ENCODE measurements around the gene CTTNBP2.
A peak's percentile ranks its signal among the peaks of the same experiment; 100 is the strongest.

Gene CTTNBP2

DNA sequence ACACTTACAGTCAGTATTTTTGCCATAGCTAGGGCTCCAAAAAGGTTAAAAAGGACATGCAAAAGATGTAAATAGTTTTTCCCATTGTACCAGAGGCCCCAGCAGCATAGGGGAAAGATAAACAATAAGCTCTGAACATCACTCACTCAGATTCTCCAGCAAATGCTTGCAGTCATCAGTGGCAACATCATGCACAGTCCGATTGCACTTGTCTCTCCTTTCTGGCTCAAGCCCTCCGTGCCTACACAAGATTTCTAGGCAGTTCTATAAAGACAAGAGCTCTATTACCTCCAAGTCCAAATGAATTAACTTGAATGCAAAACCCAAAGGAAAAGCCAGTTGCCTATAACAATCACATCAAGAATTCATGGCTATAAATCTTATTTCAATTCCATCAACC is 106.3 kb downstream of the CTTNBP2 start:
- no peak for DNase-seq
- H3K27me3 ChIP-seq (replicated peaks): no peaks in the 10 kb centered on the region
- TF ChIP-seq, protein P1, sequence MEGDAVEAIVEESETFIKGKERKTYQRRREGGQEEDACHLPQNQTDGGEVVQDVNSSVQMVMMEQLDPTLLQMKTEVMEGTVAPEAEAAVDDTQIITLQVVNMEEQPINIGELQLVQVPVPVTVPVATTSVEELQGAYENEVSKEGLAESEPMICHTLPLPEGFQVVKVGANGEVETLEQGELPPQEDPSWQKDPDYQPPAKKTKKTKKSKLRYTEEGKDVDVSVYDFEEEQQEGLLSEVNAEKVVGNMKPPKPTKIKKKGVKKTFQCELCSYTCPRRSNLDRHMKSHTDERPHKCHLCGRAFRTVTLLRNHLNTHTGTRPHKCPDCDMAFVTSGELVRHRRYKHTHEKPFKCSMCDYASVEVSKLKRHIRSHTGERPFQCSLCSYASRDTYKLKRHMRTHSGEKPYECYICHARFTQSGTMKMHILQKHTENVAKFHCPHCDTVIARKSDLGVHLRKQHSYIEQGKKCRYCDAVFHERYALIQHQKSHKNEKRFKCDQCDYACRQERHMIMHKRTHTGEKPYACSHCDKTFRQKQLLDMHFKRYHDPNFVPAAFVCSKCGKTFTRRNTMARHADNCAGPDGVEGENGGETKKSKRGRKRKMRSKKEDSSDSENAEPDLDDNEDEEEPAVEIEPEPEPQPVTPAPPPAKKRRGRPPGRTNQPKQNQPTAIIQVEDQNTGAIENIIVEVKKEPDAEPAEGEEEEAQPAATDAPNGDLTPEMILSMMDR (IDR thresholded peaks at IDR 0.05; ENCODE audit: low read depth, low read length, missing control alignments): no peak
- no peak overlapping the region for H3K4me3 ChIP-seq (ENCODE audit: low read depth, low read length)
- H3K36me3 ChIP-seq (replicated peaks): no peaks in the 10 kb centered on the region
- in situ Hi-C loops (cut with HindIII; ENCODE audit: low pct_ligation_motif_present, low sequenced_read_pairs): no loop called here
- no peak overlapping the region for H3K27ac ChIP-seq

DNA sequence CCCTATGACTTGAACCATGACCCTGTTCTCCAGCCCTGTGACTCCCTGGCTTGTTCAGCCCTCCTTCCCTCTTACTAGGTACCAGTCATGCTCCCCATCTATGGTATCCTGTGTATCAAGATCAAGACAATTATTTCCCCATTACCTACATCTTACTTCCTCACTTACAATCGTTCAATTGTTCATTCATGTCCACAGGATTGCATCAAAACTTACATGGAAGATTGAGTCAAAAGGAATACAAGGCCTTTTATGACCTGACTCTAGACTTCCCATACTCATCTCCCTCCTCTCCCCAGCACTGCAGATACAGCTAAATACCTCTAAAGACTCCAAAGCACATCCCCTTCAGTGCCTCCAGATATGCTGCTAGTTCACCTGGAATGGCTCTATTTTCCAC is 109.2 kb downstream of the CTTNBP2 start:
- in situ Hi-C loops (cut with HindIII; ENCODE audit: low pct_ligation_motif_present, low sequenced_read_pairs): no loop called here
- TF ChIP-seq, protein P1 (IDR thresholded peaks at IDR 0.05; ENCODE audit: low read depth, low read length, missing control alignments): no peak

DNA sequence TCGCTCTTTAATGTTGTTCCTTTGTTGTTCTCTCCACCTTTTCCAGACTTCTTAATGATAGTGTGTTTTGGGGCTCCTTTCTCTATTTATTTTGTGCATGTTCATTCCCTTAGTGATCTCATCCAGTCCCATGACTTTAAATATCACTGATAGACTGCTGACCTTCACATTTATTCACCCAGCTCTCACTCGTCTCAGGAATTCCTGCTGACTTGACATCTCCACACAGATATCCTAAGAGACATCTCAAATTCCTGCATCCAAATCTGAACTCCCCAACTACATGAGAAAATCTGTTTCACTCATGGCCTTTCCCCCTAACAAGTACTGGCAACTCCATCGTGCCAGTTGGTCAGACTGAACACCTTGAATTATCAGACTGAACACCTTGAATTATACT is 111.2 kb downstream of the CTTNBP2 start:
- DNase-seq: no peak

More for the DNA sequence above, 109.2 kb downstream of the CTTNBP2 start:
- H3K36me3 ChIP-seq (replicated peaks): no peaks in the 10 kb centered on the region
- no peak overlapping the region for H3K27ac ChIP-seq
- no peaks in the 10 kb centered on the region for H3K27me3 ChIP-seq (replicated peaks)
- no peak for DNase-seq
- H3K4me3 ChIP-seq (ENCODE audit: low read depth, low read length): no peak overlapping the region

DNA sequence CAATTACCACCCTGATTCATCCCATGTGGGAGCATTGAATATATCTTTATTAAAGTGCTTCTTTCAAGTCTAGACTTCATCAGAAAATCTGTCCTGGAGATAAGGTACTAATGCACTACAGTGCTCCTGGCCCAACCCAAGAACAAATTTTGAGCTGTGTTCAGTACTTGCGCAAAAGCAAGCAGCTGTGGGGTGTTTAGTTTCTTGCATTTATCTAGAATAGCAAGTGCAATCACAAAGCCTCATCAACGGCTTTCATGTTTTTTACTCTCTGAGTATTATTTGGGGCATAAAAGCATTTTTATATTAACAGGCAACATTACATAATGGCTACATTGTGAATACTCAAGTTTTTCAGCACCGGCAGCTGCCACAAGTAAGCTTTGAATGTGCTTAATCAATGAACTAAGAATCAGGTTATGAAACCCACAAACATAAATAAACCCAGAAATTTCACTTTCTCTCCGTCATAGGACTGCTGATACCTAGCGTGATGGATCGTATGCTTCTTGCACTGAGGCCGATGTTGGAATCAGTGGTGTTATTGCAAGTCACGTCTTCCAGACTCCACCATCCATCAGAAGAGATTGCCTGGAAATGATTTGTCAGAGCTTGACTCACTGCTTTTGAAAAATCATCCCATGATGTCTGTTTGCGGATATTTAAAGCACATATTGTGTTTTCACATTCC is 113.1 kb downstream of the CTTNBP2 start:
- Histone ChIP-seq H3K4me3 (ENCODE audit: low read depth, low read length) (no peak overlapping the region), H3K36me3 (replicated peaks) (no peaks in the 10 kb centered on the region), H3K27ac (no peak overlapping the region), H3K27me3 (replicated peaks) (no peaks in the 10 kb centered on the region)
- TF ChIP-seq, protein P1 (IDR thresholded peaks at IDR 0.05; ENCODE audit: low read depth, low read length, missing control alignments): no peak
- DNase-seq: peak; percentile 30
- in situ Hi-C loops (cut with HindIII; ENCODE audit: low pct_ligation_motif_present, low sequenced_read_pairs): no loop called here

More for the DNA sequence above, 111.2 kb downstream of the CTTNBP2 start:
- in situ Hi-C loops (cut with HindIII; ENCODE audit: low pct_ligation_motif_present, low sequenced_read_pairs): no loop called here
- no peaks in the 10 kb centered on the region for H3K36me3 ChIP-seq (replicated peaks)
- TF ChIP-seq, protein P1 (IDR thresholded peaks at IDR 0.05; ENCODE audit: low read depth, low read length, missing control alignments): no peak
- no peaks in the 10 kb centered on the region for H3K27me3 ChIP-seq (replicated peaks)
- H3K27ac ChIP-seq: no peak overlapping the region
- no peak overlapping the region for H3K4me3 ChIP-seq (ENCODE audit: low read depth, low read length)

DNA sequence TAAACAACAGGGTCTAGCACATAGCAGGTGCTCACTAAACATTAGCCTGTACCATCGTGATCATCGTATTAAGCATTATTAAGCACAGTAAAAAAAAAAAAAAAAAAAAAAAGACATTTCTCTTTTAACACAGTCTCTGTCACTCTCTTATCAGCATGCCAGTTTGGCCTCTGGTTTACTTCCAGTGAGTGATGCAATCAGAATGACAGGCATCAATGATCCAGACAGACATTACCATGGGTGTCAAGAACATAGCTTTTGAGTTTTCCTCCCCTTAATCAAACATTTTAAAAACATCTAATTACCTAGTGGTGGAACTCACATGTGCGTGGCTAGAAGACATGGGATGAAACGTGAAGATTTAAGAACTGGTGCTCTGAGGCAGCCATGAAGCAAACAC is 115.8 kb downstream of the CTTNBP2 start:
- in situ Hi-C loops (cut with HindIII; ENCODE audit: low pct_ligation_motif_present, low sequenced_read_pairs): no loop called here
- no peaks in the 10 kb centered on the region for H3K27me3 ChIP-seq (replicated peaks)
- no peaks in the 10 kb centered on the region for H3K36me3 ChIP-seq (replicated peaks)
- H3K4me3 ChIP-seq (ENCODE audit: low read depth, low read length): no peak overlapping the region
- DNase-seq: no peak
- TF ChIP-seq, protein P1 (IDR thresholded peaks at IDR 0.05; ENCODE audit: low read depth, low read length, missing control alignments): no peak
- no peak overlapping the region for H3K27ac ChIP-seq

DNA sequence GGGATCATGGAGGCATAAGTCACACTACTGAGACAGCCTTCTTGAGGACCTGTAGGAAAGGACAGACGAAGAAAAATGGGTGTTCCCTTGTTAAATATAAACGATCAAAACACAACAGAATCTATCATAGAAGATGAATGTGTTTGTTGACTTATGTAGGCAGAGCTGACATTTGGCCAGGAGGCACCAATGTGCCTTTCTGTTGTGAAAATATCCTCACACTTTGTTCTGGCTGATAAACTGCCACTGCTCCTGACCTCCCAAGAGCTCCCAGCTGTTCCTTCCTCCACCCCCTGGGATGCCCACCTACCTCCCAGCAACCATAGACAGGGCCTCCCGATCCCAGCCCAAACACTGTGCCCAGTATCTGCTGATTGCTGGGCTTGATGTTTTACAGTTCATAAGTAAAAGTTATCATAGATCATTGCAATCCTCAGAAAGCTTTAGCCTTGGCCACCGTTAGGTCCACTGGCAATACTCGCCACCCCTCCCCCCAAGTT is 116.6 kb downstream of the CTTNBP2 start:
- H3K4me3 ChIP-seq (ENCODE audit: low read depth, low read length): no peak overlapping the region
- TF ChIP-seq, protein P1 (IDR thresholded peaks at IDR 0.05; ENCODE audit: low read depth, low read length, missing control alignments): no peak
- H3K27ac ChIP-seq: no peak overlapping the region
- DNase-seq: no peak
- H3K27me3 ChIP-seq (replicated peaks): no peaks in the 10 kb centered on the region
- no peaks in the 10 kb centered on the region for H3K36me3 ChIP-seq (replicated peaks)
- in situ Hi-C loops (cut with HindIII; ENCODE audit: low pct_ligation_motif_present, low sequenced_read_pairs): no loop called here

Measured in brain microvascular endothelial cell (primary cell).